GM21529 (cell line): ENCODE measurements around the gene ZMYM3.

Experiments used
- ATAC-seq: cut with Tn5 transposase; IDR thresholded peaks from one replicate; pipeline ENCODE4 v1.9.1; 2021; ENCODE audit not compliant: unreplicated experiment

The ZMYM3 gene

GRCh38 chrX:71253253-71254091, 468 bp downstream of the ZMYM3 start:
- ATAC-seq = no peak

- no peak for ATAC-seq
Observed at GRCh38 chrX:71252221-71252620, 1.7 kb downstream of the ZMYM3 start.

GRCh38 chrX:71251466-71251973, 2.4 kb downstream of the ZMYM3 start:
- ATAC-seq = no peak

DNA sequence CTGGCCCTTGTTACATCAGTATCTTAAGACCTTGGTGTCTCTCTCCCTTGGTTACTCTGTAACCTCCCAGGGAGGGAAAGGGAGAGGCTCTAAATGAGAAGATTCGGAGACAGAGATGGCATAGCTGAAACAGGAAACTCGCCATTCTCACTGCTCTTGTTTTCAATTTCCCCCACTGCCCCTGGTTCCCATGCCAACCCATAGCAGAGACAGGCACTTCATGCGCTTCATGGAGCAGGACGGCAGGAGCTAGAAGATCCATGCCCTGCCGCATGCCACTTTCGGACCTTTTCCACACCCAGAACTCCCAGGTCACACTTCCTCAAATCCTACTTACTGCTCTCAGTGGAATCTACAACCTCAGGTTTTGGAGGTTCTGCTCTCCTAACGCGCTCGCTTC, 3.1 kb downstream of the ZMYM3 start:
- ATAC-seq = no peak

DNA sequence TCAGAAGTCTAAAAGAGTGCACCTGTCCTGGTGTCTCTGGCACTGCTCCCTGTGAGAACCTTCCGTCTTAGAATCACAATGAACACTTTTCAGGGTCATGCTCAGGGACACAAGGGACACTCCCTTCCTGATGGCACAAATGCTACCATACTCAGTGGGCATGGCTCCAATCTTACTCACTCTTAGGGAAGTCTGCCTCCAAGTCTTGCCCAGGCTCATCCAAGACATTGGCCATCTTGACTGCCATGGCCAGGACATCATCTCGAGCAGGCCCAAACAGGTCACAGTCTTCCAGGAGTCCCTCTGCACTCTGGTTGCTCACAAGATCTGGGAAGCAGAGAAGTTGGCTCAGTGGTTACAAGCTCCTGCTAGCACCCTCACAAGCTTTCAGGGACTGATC, 8.8 kb downstream of the ZMYM3 start:
- ATAC-seq = no peak

DNA sequence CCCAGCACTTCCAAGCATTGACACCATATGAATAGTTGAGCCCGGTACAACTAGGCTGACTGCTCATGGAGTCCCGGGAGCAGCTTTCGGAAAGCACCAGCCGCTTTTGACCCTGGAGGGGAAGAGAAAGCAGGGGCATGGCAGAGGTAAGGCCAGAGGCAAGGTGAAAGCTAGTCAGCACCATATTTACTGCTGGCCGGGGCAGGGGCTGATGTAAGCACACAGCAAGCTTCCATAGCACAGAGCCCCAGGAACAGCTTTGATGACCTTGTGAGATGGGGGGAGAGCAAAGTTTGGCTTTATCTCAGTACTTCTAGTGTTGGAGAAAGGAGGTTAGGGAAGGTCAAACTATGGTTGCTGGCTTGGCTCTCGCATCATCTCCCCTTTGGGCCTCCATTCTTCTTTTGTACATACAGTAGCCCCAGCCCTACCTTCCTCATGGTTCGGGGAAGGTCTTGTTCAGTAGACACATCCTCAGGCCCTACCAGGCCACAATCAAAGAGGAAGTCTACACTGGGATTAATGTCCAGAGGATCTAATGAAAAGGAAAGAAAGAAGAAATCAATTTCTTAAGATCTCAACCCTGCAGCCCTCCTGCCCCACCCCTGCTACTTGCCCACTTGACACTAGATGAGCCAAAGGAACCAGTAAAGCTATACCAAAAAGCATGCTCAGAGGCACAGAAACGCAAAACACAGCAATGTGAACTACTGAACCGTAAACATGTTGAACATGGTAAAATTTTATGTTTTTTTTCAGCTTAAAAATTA, 9.4 kb downstream of the ZMYM3 start:
- ATAC-seq = no peak

- no peak for ATAC-seq
Observed at GRCh38 chrX:71241301-71241700, 12.6 kb downstream of the ZMYM3 start.

- no peak for ATAC-seq
Observed at GRCh38 chrX:71239781-71240180, 14.2 kb downstream of the ZMYM3 start.

- no peak for ATAC-seq
Observed at GRCh38 chrX:71236836-71237235, 17.1 kb downstream of the ZMYM3 start.

DNA sequence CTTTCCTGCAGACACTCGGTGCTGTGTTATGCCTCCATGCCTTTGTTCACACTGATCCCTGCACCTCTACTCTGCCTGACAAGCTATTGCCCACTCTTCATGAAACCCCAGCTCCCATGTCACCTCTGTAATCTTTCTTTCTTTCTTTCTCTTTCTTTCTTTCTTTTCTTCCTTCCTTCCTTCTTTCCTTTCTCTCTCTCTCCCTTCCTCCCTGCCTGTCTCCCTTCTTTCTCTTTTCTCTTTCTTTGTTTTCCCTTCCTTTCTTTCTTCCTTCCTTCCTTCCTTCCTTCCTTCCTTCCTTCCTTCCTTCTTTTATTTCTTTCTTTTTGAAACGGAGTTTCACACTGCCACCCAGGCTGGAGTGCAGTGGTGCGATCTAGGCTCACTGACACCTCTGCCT, 18.5 kb downstream of the ZMYM3 start:
- ATAC-seq = no peak

DNA sequence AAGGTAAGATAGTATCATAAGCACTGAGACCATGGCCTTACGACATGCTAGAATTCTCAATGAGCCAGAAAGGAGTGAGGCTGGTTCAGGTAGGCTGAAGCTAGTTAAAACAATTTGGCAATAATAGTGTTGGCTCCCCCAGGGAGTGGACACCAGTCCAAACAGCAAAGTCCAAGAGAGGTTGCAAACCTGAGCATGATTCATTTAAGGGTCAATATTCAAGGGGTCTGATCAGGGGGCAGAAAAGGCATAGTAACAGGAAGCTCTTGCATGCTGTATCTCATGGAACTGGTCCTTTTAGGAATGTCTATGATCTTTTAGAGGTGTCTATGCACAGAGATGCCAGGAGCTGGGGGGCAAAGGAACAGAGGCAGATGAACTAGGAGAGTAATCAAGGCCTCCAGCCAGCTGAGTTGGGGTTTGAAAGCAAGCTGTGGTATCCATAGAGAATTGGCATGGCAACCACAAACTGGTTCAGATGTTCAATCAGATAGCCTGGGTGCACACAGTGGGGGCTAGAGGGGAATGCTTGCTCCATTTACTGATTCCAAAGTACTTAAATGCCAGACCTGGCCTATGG, 25.8 kb downstream of the ZMYM3 start:
- ATAC-seq = no peak

- no peak for ATAC-seq
Observed at GRCh38 chrX:71227370-71228062, 26.4 kb downstream of the ZMYM3 start.

- ATAC-seq = no peak
Observed at GRCh38 chrX:71225676-71226075, 28.3 kb downstream of the ZMYM3 start.

GRCh38 chrX:71225009-71225408, 28.9 kb downstream of the ZMYM3 start:
- no peak for ATAC-seq

DNA sequence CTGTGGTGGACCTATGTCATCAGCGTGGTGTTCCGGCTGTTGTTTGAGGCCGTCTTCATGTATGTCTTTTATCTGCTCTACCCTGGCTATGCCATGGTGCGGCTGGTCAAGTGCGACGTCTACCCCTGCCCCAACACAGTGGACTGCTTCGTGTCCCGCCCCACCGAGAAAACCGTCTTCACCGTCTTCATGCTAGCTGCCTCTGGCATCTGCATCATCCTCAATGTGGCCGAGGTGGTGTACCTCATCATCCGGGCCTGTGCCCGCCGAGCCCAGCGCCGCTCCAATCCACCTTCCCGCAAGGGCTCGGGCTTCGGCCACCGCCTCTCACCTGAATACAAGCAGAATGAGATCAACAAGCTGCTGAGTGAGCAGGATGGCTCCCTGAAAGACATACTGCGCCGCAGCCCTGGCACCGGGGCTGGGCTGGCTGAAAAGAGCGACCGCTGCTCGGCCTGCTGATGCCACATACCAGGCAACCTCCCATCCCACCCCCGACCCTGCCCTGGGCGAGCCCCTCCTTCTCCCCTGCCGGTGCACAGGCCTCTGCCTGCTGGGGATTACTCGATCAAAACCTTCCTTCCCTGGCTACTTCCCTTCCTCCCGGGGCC, 29.7 kb downstream of the ZMYM3 start:
- no peak for ATAC-seq

GRCh38 chrX:71222929-71223328, 31.0 kb downstream of the ZMYM3 start, which contains the start of gene GJB1:
GJB1 (plus strand) TSS chrX:71223224; CDS start chrX:71223708, 484 bp downstream.
- ATAC-seq = no peak

GRCh38 chrX:71221145-71221544, 32.8 kb downstream of the ZMYM3 start:
- no peak for ATAC-seq

DNA sequence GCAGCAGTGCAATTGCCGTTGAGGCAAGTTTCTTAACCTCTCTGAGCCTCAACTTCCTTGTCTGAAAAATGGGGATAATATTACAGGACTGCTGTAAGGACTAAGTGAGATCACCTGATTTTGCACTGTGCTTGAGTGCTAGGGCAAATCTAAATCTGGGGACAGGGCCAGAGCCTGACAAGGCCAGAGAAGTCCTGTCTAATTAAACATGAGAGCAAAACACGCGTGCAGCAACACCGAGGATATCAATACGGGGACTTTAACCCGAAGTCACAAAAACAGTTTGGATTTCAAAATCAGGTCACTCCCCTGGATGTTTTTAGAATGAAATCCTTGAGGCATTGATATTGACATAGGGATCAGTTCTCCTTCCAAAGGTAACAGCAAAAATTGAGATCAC, 36.6 kb downstream of the ZMYM3 start:
- ATAC-seq = no peak

GRCh38 chrX:71216485-71216884, 37.5 kb downstream of the ZMYM3 start:
- no peak for ATAC-seq

GRCh38 chrX:71215338-71215912, 38.5 kb downstream of the ZMYM3 start:
- no peak for ATAC-seq
